ENCODE results near the gene NTRK2.

- TF ChIP-seq CTCF (IDR thresholded peaks at IDR 0.05) (no peak), POLR2A (IDR thresholded peaks at IDR 0.05) (no peak)
Observed at GRCh38 chr9:84925225-84925872, 255.8 kb downstream of the NTRK2 start.
